ENCODE results near the gene PHYHD1.

Gene PHYHD1

GRCh38 chr9:128969491-128969890 is 48.7 kb downstream of the PHYHD1 start:
- peak; percentile 31 for DNase-seq (ENCODE audit: low read depth)

- DNase-seq (ENCODE audit: low read depth) = peak; percentile 91
Measured at GRCh38 chr9:128972956-128973355, 52.2 kb downstream of the PHYHD1 start.

- DNase-seq (ENCODE audit: low read depth) = no peak
Measured at GRCh38 chr9:128979111-128979510, 58.3 kb downstream of the PHYHD1 start.

GRCh38 chr9:128983536-128983935 is 62.8 kb downstream of the PHYHD1 start:
- DNase-seq (ENCODE audit: low read depth) = no peak

GRCh38 chr9:128986671-128987070 is 65.9 kb downstream of the PHYHD1 start:
- no peak for DNase-seq (ENCODE audit: low read depth)

- DNase-seq (ENCODE audit: low read depth) = peak; percentile 92
Measured at GRCh38 chr9:128987805-128988204, 67.0 kb downstream of the PHYHD1 start.

Measured in ELR (cell line).